Erythroblast (primary cell): ENCODE results near the gene RAD54L.

Source experiments
- GATA1 ChIP-seq: IDR thresholded peaks from 2 replicates; pipeline ENCODE4 v1.6.1; 2011; ENCODE audit warnings: low read depth, mild to moderate bottlenecking, control low read depth, low read length, moderate library complexity
- POLR2A ChIP-seq: IDR thresholded peaks from 2 replicates; pipeline ENCODE4 v1.6.1; 2011; ENCODE audit warnings: mild to moderate bottlenecking, low read length

DNA sequence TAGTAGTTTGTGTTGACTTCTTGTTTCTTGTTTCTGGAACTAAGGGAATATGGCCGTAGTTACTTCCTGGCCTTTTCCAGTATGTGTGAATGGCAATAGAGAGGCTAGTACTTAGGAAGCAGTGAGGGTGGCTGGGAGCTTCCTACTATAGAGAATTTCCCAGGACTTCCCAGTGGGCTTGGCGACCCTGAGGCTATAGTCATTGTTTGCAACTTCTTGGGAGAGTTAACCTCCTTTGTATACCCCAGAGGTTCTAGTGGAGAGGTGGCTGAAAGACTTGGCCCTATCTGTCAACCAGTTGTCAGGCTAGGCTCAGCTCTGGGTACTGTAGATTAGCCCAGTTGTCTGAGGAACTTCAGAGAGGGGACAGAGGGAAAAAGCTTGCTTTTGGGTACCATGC is 15.6 kb downstream of the RAD54L start:
- no peak for TF ChIP-seq POLR2A
- TF ChIP-seq GATA1: no peak
